ENCODE measurements around the gene ZNF674.
"Not testable (repeated sequence)": the region's sequence is repeated elsewhere in the genome, so short reads cannot be mapped to it uniquely, and the experiment has no call there.

The ZNF674 gene

DNA sequence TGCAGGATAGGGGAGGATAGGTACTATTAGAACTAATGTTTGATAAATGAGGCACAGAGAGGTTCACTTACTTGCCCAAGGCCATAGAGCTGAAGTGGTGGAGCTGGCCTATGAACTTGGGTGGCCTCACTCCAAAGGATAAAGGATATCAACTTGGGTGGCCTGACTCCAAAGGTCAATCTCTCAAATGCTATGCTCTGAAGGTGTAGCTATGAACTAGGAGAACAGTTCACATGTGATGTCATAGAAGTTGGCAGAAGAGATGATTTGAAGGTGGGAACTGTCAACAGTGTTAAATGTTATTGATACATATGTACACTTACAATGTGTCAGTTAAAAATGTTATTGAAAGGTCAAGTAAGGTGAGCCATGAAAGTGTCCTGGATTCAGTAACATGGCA, 22.2 kb upstream of the ZNF674 start:
- no peak for DNase-seq

DNA sequence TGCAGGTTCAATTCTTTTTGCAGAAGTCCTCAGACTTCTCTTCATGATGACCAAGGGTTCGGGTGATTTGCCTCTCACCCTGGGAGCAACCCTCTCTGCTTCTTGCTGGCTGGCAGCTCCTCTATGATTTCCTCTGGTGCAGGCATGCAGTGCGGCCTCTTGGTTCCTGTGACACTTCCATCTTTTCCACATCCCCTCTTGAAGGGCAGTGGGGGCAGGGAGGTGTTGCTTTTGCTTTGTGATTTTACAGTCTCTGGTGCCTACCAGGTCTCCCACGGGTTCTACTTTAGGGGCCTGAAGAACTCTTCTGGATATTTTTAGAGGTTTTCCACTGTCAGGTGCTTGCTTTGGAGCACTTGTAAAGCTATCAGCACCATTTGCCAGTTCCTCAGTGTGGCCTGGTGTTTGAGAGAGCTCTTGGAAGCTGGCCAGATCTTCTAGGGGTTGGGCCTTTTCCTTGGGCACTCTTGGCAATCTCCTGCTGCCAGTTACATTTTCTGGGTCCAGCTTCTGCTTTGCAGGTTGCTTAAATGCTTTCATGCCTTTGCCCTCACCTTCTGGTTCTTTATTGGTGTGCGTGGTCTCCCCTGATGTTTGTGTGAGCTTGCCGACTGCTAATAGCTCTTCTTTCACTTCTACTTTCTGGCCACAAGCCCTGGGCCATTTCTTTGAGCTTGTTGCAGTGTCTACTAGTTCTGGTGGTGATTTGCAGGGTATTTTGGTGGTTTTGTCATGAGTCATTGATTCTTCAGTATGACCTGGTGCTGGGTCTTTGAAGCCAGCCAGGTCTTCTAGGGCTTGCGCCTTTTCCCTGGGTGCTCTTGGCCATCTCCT, 16.8 kb upstream of the ZNF674 start:
- no peak for DNase-seq

DNA sequence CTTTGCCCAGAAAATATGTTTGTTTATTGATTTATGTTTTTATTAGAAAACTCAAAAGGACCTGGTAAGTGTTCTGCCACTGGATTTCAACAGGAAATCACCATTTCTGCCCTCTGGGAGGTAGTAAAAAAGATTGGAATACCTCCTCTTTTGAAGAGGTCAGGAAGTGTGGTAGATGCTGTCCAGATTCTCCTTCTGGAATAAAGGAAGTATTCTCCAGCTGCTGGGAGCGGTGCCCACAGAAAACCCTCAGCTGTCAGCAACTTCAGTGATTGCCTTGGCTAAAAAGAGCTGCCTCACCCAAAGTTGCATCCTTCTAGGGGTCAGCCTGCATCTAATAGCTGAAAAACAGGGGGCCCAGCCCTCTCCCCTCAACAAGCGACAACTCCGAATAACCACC, 13.8 kb upstream of the ZNF674 start:
- no peak for DNase-seq

DNA sequence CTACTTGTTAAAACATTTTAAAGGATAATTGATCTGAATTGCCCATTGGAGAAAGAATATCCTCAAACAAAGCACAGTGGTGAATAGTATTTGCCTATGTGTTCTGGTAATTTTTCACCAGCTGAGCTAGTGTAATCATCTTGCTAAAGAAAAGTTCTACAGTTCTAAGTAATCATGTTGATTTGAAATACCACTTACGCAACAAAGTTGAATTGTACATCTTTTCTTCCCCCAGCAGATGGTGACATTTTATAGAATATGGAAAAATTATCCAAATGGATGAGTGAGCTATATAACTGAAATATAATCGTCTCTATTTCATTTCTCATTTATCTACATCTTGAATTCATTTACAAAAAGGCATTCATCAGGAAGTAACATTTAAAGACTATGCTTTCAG, 9.7 kb upstream of the ZNF674 start:
- DNase-seq: no peak

DNA sequence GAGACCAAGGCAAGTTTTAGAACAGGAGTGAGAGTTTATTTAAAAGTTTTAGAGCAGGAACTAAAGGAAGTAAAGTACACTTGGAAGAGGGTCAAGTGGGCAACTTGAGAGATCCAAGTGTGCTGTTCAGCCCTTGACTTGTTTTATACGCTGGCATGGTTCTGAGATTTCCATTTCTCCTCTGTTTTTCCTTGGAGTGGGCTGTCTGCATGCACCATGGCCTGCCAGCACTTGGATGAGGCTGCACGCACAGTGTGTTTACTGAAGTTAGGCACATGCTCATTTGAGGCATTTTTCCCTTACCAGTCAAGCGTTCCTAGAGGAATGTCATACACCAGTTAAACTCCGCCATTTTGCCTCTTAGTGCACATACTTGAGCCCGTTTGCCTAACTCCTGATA, 8.7 kb upstream of the ZNF674 start:
- no peak for DNase-seq

DNA sequence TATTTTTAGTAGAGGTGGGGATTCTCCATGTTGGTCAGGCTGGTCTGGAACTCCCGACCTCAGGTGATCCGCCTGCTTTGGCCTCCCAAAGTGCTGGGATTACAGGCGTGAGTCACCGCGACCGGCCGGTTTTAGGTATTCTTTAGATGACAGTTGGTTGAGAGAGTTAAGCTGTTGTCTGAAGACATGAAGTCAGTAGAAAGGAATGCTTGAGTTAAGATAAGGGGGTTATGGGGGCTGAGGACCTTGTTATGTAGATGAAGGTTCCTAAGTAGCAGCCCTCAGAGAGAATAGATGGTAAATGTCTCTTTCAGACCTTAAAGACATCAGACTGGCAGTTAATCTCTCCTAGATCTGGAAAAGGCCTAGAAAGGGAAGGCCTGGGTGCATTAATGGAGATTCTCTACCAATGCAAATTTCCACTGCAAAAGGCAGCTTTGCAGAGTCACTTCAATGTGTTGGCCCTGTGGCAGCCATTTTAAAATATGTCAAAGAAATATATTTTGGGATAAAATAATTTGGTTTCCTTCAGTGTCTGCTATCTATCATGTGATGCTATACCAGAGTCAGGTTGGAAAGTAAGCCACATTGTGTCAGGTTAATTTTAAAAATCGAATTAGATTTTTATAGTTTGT, 6.4 kb upstream of the ZNF674 start:
- no peak for DNase-seq

DNA sequence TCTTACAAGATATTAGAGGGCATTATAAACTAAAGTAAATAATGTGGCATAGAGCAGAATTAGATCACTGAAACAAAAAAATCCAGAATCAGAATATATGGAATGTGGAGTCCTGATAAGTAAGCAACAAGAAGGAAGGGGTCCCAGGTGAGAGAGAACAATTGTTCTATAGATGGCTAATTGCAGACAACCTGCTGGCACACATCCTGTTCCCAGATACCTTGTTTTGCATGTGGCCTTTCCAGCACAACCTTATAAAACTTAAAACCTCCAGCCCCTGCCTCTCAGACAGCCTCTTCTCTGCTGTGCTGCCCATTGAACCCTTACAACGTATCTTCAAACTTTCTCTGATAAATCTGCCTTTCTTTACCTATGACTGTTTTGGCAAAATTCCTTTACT, 4.7 kb upstream of the ZNF674 start:
- DNase-seq: no peak

DNA sequence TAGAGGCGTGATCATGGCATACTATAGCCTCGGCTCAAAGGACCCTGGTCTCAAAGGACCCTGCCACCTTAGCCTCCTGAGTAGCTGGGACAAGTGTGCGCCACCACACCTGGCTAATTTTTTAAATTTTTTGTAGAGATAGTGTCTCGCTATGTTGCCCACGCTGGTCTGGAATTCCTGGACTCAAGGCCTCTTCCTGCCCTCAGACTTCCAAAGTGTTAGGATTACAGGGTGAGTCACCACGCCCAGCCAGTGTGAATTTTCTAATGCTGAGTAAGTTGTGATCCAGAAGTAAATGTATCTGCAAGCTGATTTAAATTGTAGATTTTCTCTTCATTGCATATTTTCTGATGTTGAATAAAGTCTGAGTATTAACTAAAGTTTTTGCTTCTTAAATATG, 2.6 kb upstream of the ZNF674 start:
- no peak for DNase-seq

DNA sequence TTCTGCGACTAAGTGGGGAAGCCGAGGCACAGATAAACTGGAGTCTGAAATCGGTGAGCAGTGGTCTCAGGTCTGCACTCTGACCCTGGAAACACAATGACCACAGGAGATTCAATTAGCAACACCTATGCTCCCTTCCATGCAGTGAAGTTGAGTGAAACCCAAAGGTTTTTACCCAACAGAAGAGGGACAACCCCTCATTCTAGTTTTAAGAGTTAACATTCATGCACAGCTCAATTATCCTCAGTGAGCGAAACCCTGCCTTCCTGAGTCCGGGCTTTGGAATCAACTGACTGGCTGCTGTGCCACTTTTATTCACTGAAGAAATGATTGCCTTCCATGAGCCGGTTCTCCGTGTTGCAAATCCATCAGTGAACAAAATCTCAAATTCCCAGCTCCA, 694 bp downstream of the ZNF674 start:
- DNase-seq: not testable (repeated sequence)

DNA sequence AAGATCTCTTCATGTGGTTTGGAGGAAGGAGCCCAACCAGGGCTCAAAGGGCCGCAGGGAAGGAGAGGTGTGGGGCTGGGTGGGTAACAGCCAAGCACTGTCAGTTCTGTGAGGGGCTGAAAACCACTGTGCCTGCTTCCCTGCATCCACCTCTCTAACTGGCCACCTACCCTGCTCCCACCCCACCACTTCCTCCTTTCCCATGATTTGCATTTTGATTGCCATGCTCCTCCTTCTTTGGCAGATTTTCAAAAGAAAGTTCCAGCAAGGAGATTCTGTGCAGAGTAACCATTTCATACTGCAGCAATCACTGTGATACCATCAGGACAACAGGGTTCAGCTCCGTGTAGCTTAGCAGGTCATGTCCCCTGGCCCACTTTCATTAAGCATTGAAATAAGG, 1.8 kb downstream of the ZNF674 start:
- no peak for DNase-seq

DNA sequence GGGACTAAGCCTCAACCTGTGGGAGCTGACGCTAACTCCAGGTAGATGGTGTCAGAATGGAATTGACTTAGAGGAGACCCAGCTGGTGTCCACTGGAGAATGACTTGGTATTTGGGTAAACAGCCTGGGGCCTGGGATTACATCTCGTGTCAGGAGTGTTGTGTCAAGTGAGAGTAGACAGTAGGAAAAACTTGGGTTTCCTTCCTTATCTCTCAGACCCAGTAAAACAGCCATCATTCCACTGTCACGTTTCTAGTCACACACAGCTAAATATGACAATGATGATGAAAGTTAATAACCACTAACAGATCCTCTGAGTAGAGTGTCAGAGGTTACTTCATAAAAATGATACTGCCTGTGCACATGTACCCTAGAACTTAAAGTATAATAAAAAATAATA, 13.8 kb downstream of the ZNF674 start:
- DNase-seq: no peak

DNA sequence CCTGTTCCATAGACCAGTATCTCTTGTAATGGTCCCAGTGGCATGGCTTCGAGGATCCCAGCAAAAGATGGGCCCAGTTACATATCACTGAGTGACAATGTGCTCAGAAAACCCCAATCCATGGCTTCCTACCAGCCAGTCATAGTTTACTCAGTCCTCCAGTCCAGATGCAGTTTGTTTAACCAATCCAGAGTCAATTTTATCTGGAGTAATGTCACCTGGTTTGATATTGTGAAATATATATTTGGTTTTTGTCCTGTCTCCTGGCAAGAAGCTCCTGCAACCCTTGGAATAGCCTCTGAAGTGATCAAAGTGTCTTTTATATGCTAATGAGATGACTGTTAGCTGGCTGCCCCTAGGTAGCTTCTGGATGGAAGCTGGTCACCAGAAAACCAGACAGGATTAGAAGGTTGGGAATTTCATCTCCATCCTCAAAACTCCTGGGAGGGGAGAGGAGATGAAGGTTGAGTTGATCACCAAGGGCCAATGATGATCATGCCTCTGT, 14.8 kb downstream of the ZNF674 start:
- not testable (repeated sequence) for DNase-seq

DNA sequence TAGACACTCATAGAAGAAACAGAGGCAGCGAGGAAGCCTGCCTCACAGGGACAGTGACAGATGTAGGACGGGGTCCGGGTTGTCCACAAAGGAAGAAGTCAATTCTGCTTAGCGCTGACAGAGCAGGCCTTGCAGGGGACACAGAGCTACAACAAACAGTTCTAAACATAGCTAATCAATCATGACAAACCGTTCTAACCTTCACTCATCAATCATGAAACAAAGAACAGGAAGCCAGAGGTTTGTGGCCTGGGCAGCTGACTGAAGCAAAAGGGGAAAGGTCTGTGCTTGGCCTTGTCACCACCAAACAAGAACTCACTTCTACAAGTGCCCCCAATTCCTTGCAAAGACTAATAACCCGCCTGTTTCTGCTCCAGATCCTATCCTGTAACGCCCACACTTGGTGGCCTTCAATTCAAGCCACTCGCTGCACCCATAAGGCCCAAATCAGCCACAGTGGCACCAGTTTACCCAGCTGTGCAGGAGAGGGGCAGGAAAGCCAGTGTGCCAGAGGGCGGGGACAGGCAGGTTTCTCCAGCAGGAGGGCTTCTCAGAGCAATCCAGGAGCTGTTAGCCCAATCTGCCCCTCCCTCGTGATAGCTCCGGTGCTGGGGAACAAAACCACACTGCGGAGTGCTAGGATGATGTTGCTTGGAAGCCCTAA, 15.3 kb downstream of the ZNF674 start:
- DNase-seq: not testable (repeated sequence)

DNA sequence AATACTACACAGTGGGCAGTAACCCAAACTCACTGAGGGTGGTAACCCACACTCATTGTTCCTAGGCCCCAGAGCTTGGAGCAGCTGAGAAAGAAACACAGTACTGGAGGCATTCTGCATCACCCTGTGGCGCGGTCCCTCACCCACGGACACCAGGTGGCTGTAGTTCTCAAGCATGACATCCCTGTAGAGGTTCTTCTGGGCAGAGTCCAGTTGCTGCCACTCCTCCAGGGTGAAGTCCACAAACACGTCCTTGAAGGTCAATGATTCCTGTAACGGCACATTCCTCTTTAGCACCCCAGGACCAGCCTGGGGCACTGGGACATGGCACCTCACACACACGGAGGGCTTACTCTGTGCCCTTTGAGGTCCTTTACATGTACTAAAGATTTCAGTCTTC, 16.6 kb downstream of the ZNF674 start:
- not testable (repeated sequence) for DNase-seq

DNA sequence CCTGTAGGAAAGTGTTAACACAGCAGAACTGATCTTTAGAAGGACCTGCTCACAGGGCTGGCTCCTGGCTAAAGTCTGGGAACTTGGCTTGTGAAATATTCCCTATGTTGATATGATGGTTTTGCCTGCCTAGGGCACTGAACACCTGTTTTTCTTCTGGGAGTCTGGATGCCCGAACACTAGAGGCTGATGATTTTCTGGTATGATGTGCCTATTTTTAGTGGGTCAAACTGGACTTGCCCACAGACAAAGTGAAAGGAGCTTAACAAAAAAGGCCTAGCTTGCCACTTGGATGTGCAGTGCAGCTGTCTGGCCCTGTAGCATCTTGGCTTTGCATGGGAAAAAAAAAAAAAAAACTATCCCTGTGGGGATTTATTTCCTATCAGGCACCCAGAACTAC, 39.1 kb downstream of the ZNF674 start:
- no peak for DNase-seq

DNA sequence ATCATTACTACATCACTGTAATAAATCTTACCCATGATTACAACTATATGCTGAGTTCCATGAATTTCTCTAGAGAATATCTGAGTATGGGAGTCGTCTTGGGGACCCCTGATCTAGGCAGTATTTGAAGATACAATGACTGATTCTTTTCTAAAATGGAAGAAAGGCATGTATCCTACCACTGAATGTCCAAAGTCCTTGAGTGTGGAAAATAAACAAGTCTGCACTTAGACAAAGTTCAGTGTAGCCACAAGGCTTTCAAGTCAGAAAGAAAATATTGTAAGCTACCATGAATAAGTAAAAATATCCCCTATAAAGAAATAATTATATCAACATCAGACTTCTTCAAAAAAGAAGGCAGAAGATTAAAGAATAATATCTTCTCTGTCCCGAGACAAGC, 42.4 kb downstream of the ZNF674 start:
- no peak for DNase-seq

DNA sequence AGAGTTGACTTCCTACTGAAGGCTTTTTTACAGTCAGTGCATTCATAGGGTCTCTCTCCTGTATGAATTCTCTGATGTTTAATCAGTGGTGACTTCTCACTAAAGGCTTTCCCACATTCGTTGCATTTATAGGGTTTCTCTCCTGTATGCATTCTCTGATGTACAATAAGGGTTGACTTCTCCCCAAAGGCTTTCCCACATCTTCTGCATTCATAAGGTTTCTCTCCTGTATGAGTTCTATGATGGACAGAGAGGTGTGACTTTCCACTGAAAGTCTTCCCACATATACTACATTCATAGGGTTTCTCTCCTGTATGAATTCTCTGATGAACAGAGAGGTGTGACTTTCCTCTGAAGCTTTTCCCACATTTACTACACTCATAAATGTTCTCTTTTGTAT, 45.2 kb downstream of the ZNF674 start:
- no peak for DNase-seq

DNA sequence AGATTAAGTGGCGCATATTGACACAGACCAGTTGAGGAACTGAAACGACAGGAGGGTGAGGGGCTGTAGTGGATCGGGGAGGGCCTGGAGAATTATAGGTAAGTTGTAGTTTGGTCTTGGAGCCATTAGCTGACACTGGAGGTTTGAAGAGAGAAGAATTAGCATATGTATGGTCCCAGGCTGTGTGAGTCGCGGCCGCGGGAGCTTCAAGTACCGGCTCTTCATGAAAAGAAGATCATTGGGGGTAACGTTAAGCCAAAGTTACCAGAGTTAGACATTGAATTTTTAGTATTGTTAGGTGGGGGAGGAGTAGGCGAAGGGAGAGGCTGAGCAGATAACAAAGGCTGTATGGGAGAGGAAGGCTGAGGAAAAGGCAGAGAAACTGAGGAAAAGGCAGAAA, 56.5 kb downstream of the ZNF674 start:
- DNase-seq: no peak

DNA sequence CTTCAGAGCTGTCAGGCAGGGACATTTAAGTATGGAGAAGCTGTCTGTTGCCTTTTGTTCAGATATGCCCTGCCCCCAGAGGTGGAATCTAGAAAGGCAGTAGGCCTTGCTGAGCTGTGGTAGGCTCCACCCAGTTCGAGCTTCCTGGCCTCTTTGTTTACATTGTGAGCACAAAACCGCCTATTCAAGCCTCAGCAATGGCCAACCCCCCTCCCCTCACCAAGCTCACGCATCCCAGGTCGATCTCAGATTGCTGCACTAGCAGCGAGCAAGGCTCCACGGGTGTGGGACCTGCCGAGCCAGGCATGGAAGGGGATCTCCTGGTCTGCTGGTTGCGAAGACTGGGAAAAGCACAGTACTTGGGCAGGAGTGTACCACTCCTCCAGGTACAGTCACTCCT, 59.3 kb downstream of the ZNF674 start:
- peak in 1 of 4 experiments; percentile 0 for DNase-seq

DNA sequence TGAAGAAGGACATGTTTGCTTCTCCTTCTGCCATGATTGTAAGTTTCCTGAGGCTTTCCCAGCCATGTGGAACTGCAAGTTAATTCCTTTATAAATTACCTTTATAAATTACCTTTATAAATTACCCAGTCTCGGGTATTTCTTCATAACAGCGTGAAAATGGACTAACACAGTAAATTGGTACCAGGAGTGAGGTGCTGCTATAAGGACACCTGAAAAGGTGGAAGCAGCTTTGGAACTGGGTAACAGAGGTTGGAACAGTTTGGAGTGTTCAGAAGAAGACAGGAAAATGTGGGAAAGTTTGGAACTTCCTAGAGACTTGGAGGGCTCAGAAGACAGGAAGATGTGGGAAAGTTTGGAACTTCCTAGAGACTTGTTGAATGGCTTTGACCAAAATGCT, 66.6 kb downstream of the ZNF674 start:
- not testable (repeated sequence) for DNase-seq

DNA sequence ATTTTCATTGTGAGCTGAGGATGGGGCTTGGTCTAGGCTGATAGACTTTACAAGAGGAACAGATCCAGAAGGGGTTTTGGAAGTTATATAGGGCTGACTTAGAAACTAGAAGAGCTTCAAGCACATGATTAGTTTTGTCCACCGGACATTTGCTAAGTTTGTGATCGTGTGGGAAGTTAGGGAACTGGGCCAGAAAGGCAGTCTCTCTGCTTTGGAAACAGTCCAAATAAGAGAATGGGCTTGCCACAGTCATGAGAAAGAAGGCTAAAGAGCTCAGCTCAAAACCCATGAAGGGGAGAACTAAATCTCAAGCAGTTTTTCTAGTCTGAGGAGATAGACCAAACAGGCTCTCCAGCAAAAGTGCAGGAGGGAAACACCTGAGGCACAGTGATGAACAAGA, 67.8 kb downstream of the ZNF674 start:
- no peak for DNase-seq

DNA sequence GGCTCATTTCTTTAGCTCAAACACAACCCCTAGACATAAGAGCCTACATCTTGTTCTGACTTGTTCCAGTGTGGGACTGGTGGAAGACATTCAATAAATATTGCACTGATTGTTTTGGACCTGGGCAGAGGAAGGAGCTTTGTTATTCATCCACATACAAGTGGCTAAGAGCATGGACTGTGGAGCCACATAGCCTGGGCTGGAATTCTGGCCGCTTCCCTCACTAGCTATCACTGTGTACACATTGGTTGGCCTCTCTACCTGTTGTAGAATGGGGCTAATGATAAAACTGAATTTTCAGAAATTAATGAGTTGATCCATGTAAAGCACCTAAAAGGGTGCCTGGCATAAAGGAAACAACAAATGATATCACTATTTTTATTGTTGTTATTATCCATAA, 80.0 kb downstream of the ZNF674 start:
- no peak for DNase-seq

DNA sequence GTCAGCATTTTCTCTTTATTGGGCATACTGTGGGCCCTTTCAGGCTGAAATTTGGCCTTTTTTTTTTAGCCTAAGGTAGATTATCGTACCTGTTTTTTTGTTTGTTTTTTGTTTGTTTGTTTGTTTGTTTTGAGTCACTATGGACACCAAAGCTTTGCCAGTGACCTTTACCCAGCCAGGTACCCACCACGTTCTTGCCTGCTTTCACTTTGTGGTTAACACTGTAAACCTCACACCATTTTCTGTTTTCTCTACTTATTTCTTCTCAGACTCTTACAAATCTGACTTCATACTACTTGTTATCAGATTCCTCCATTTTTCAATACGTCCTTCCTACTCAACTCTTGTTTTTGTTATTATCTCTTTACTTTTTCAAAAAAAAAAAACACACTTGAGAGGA, 81.5 kb downstream of the ZNF674 start:
- no peak for DNase-seq

DNA sequence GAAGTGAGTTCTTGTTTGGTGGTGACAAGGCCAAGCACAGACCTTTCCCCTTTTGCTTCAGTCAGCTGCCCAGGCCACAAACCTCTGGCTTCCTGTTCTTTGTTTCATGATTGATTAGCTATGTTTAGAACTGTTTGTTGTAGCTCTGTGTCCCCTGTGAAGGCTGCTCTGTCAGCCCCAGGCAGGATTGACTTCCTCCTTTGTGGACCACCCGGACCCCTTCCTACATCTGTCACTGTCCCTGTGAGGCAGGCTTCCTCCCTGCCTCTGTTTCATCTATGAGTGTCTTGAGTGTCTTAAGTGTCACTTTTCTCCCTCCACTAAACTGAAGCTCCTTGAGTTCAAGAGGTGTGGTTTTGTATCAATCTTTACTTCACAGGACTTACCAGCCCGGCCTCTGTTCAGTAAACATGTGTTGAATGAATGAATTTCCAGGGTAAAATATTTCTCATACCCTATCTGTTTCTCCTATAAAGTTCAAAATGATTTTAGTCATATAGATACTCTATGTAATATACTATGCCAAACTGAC, 83.5 kb downstream of the ZNF674 start:
- DNase-seq: no peak
